H9 (cell line): Measurements from ENCODE around the gene PDCD6IP. TPM values are rescaled to one million over a fixed set of nuclear protein-coding genes. Genes with fewer than 3 reads are reported as not detected.

ENCODE experiments used
- DNase-seq: peaks from one replicate; pipeline ENCODE4 v3.0.0-alpha.2; 2017
- H2AFZ ChIP-seq: one replicate; pipeline ENCODE4 v1.6.1; 2013; ENCODE audit warnings: mild to moderate bottlenecking, low read length, control low read depth, moderate library complexity
- H2AK5ac ChIP-seq: 2 replicates; pipeline ENCODE4 v1.6.1; 2013; ENCODE audit warnings: low read length, control low read depth, mixed read lengths; ENCODE audit not compliant: insufficient read length
- H2BK120ac ChIP-seq: one replicate; pipeline ENCODE4 v1.6.1; 2013; ENCODE audit warnings: low read depth, mild to moderate bottlenecking, low read length, control low read depth, inconsistent platforms; ENCODE audit not compliant: poor library complexity, severe bottlenecking
- H2BK12ac ChIP-seq: 2 replicates; pipeline ENCODE4 v1.6.1; 2013; ENCODE audit warnings: low read length, control low read depth, mixed read lengths, low read depth; ENCODE audit not compliant: insufficient read length
- H2BK15ac ChIP-seq: 2 replicates; pipeline ENCODE4 v1.6.1; 2013; ENCODE audit warnings: low read depth, low read length, control low read depth
- H2BK20ac ChIP-seq: one replicate; pipeline ENCODE4 v1.6.1; 2013; ENCODE audit warnings: low read depth, mild to moderate bottlenecking, low read length, control low read depth, inconsistent platforms; ENCODE audit not compliant: poor library complexity, severe bottlenecking
- H2BK5ac ChIP-seq: 2 replicates; pipeline ENCODE4 v1.6.1; 2013; ENCODE audit warnings: low read length, control low read depth, mixed read lengths; ENCODE audit not compliant: insufficient read length
- H3K14ac ChIP-seq: 2 replicates; pipeline ENCODE4 v1.6.1; 2013; ENCODE audit warnings: low read length, control low read depth; ENCODE audit not compliant: insufficient read depth
- H3K18ac ChIP-seq: 2 replicates; pipeline ENCODE4 v1.6.1; 2013; ENCODE audit warnings: low read depth, mild to moderate bottlenecking, mixed read lengths, low read length, control low read depth; ENCODE audit not compliant: insufficient read length
- H3K23ac ChIP-seq: 2 replicates; pipeline ENCODE4 v1.6.1; 2013; ENCODE audit warnings: low read length, control low read depth, mixed read lengths, low read depth; ENCODE audit not compliant: insufficient read length
- H3K23me2 ChIP-seq: 2 replicates; pipeline ENCODE4 v1.6.1; 2013; ENCODE audit warnings: low read depth, mild to moderate bottlenecking, mixed read lengths, low read length, control low read depth; ENCODE audit not compliant: insufficient read length, poor library complexity, severe bottlenecking
- H3K27ac ChIP-seq: 2 replicates; pipeline ENCODE4 v1.5.1; 2013; ENCODE audit warnings: low read length, control low read depth, mixed read lengths, low read depth; ENCODE audit not compliant: insufficient read length
- H3K27me3 ChIP-seq: 2 replicates; pipeline ENCODE4 v1.6.1; 2013; ENCODE audit warnings: low read length, control low read depth, inconsistent platforms; ENCODE audit not compliant: insufficient read depth
- H3K4ac ChIP-seq: 2 replicates; pipeline ENCODE4 v1.6.1; 2013; ENCODE audit warnings: low read depth, mild to moderate bottlenecking, control low read depth, inconsistent platforms, low read length, moderate library complexity
- H3K4me1 ChIP-seq: 2 replicates; pipeline ENCODE4 v1.6.1; 2013; ENCODE audit warnings: low read length, control low read depth, inconsistent platforms; ENCODE audit not compliant: insufficient read depth
- H3K4me2 ChIP-seq: 2 replicates; pipeline ENCODE4 v1.6.1; 2013; ENCODE audit warnings: low read length, control low read depth, mixed read lengths; ENCODE audit not compliant: insufficient read length, insufficient read depth
- H3K56ac ChIP-seq: 2 replicates; pipeline ENCODE4 v1.6.1; 2013; ENCODE audit warnings: low read depth, mild to moderate bottlenecking, mixed read lengths, low read length, control low read depth; ENCODE audit not compliant: insufficient read length
- H3K79me1 ChIP-seq: 2 replicates; pipeline ENCODE4 v1.6.1; 2013; ENCODE audit warnings: low read depth, mild to moderate bottlenecking, moderate library complexity, low read length, control low read depth, inconsistent platforms; ENCODE audit not compliant: insufficient read depth, poor library complexity, severe bottlenecking
- H3K79me2 ChIP-seq: 2 replicates; pipeline ENCODE4 v1.6.1; 2013; ENCODE audit warnings: low read length, control low read depth, inconsistent platforms; ENCODE audit not compliant: insufficient read depth
- H3K9ac ChIP-seq: 2 replicates; pipeline ENCODE4 v1.6.1; 2013; ENCODE audit warnings: low read length, control low read depth, mixed read lengths; ENCODE audit not compliant: insufficient read length; ENCODE audit errors: extremely low read depth
- H3K9me3 ChIP-seq: one replicate; pipeline ENCODE4 v1.6.1; 2013; ENCODE audit warnings: low read depth, low read length, inconsistent platforms; ENCODE audit not compliant: control insufficient read depth
- H3T11ph ChIP-seq: one replicate; pipeline ENCODE4 v1.6.1; 2013; ENCODE audit warnings: mild to moderate bottlenecking, low read length, control low read depth, inconsistent platforms
- H4K20me1 ChIP-seq: one replicate; pipeline ENCODE4 v1.6.1; 2013; ENCODE audit not compliant: control insufficient read depth, insufficient read length, insufficient read depth
- H4K5ac ChIP-seq: 2 replicates; pipeline ENCODE4 v1.6.1; 2013; ENCODE audit warnings: low read depth, mild to moderate bottlenecking, mixed read lengths, low read length, control low read depth; ENCODE audit not compliant: insufficient read length
- H4K8ac ChIP-seq: replicated peaks from 2 replicates; pipeline ENCODE4 v1.6.1; 2013; ENCODE audit warnings: low read length, control low read depth, mixed read lengths, low read depth; ENCODE audit not compliant: insufficient read length
- H4K91ac ChIP-seq: 2 replicates; pipeline ENCODE4 v1.6.1; 2013; ENCODE audit warnings: low read depth, mild to moderate bottlenecking, moderate library complexity, mixed read lengths, low read length, control low read depth; ENCODE audit not compliant: insufficient read length
- H3K27ac Mint-ChIP-seq, 3 experiments: 2 replicates in 2 of 3; 3 replicates in 1 of 3; pipeline ENCODE4 v1.8.0; 2020 to 2021; ENCODE audit warnings: mixed read lengths in 3 of 3, mild to moderate bottlenecking in 1 of 3, moderate library complexity in 1 of 3
- H3K27me3 Mint-ChIP-seq: 2 replicates; pipeline ENCODE4 v1.8.0; 2021; ENCODE audit warnings: low read depth, mild to moderate bottlenecking, moderate library complexity, mixed read lengths
- H3K36me3 Mint-ChIP-seq, 3 experiments: 2 replicates in 2 of 3; 3 replicates in 1 of 3; pipeline ENCODE4 v1.8.0; 2020 to 2021; ENCODE audit warnings: low read depth in 3 of 3, mixed read lengths in 3 of 3; ENCODE audit not compliant: insufficient read depth in 1 of 3
- H3K4me1 Mint-ChIP-seq, 2 experiments: 2 replicates each; pipeline ENCODE4 v1.8.0; 2020; ENCODE audit warnings: mixed read lengths in 2 of 2
- H3K4me3 Mint-ChIP-seq, 2 experiments: 2 replicates in 1 of 2; 3 replicates in 1 of 2; pipeline ENCODE4 v1.8.0; 2020 to 2021; ENCODE audit warnings: mild to moderate bottlenecking in 2 of 2, mixed read lengths in 2 of 2, moderate library complexity in 1 of 2
- H3K9me3 Mint-ChIP-seq, 2 experiments: 2 replicates in 1 of 2; 3 replicates in 1 of 2; pipeline ENCODE4 v1.8.0; 2020; ENCODE audit warnings: mild to moderate bottlenecking in 2 of 2, mixed read lengths in 2 of 2, moderate library complexity in 1 of 2
- CTCF ChIP-seq: fragments of 200-600 bp; sonication (generic); conservative IDR thresholded peaks from 3 replicates; pipeline ENCODE4 v1.8.0; 2021; ENCODE audit warnings: antibody characterized with exemption, mild to moderate bottlenecking
- WGBS: extraction: QIAGEN DNeasy Blood & Tissue Kit; methylation state at CpG from one replicate; pipeline ENCODE4 v1.1.7; 2013; ENCODE audit warnings: missing lambda C conversion rate, low lambda C conversion rate, mixed read lengths; ENCODE audit not compliant: insufficient read length; ENCODE audit errors: extremely low coverage; 5-methylcytosine and 5-hydroxymethylcytosine counted together
- total RNA-seq: library from RNA; stranded (reverse); gene quantifications from 2 replicates; pipeline ENCODE4 v1.2.1, GENCODE V29; 2021

PDCD6IP gene
- total RNA-seq, 1 experiment from 2014 or later: 109 TPM

DNA sequence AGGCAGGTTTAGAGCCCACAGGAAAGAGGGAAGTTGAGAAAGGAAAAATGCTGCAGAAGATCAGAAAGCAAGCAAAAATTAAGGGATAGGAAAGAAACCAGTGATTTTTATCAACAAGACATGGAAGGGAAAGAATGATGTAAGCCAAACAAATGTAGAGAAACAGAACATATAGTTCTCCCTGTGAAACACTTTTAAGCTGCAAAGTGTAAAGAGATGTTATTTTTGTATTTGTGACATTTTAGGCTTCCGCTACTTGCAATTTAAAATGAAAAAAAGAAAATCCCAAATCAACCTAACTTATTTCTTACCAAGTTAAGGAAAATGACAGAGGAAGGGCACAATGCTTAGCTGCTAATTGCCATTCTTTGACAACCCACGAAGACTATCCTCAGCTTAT lies 111.6 kb downstream of the PDCD6IP start:
- Histone ChIP-seq H3K56ac (no peak overlapping the region), H2BK20ac (no peak overlapping the region), H2AFZ (no peak overlapping the region), H3T11ph (no peak overlapping the region), H3K79me1 (no peaks in the 10 kb centered on the region), H3K4me1 (no peaks in the 10 kb centered on the region), H3K9me3 (no peaks in the 10 kb centered on the region), H2BK12ac (no peak overlapping the region), H3K23me2 (no peaks in the 10 kb centered on the region), H3K4ac (no peak overlapping the region), H3K4me2 (no peak overlapping the region), H4K91ac (no peak overlapping the region), H3K14ac (no peak overlapping the region), H4K5ac (no peak overlapping the region), H4K20me1 (no peaks in the 10 kb centered on the region), H2BK5ac (no peak overlapping the region), H2BK120ac (no peak overlapping the region), H3K27me3 (no peaks in the 10 kb centered on the region), H2BK15ac (no peak overlapping the region), H3K18ac (no peak overlapping the region), H4K8ac (no peak overlapping the region), H2AK5ac (no peak overlapping the region), H3K9ac (no peak overlapping the region), H3K23ac (no peak overlapping the region), H3K79me2 (no peaks in the 10 kb centered on the region), H3K27ac (no peak overlapping the region)
- no peak for TF ChIP-seq CTCF
- H3K27ac Mint-ChIP-seq: no peak overlapping the region
- WGBS: no CpG with 5 or more reads among the region's 2 CpGs
- H3K27me3 Mint-ChIP-seq: peaks cover 2% of the 10 kb centered on the region; the same call in 1 of the 2 replicates
- H3K4me3 Mint-ChIP-seq: no peak overlapping the region
- H3K36me3 Mint-ChIP-seq: no peaks in the 10 kb centered on the region; a peak in 1 of 7 replicates
- H3K9me3 Mint-ChIP-seq: no peaks in the 10 kb centered on the region
- peaks cover 0 to 6% of the 10 kb centered on the region in 2 experiments; a peak in 1 of 4 replicates for H3K4me1 Mint-ChIP-seq
- DNase-seq: no peak
